Measurements from ENCODE around the gene SPOP.

DNA sequence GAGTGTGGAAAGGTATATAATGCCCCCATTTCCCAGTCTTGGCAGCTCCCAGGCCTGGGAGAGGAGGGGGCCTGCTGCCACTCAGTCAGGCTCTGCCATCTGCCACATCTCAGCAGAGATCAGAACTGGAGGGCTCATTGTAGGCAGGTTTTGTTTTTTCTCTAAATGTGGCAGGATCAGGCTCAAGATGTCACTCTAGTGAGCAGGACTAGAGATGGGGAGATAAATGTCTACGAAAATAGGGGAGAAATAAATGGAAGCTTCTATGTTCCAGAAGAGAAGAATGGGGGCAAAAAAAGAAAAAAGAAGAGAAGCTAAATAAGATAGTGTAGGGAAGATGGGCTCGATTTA, 88.3 kb downstream of the SPOP start:
- TF ChIP-seq SUZ12 (IDR thresholded peaks at IDR 0.05): no peak
- TF ChIP-seq BHLHE40 (IDR thresholded peaks at IDR 0.05; ENCODE audit: borderline replicate concordance): no peak
- TF ChIP-seq CTBP1 (IDR thresholded peaks at IDR 0.05; ENCODE audit: borderline replicate concordance): no peak
- TF ChIP-seq L3MBTL2 (conservative IDR thresholded peaks at IDR 0.05): no peak
- no peak for TF ChIP-seq ZNF384 (IDR thresholded peaks at IDR 0.05)
- TF ChIP-seq FOXK2 (IDR thresholded peaks at IDR 0.05): no peak
- TF ChIP-seq ELF4 (IDR thresholded peaks at IDR 0.05): no peak
- no peak for TF ChIP-seq SP1 (IDR thresholded peaks at IDR 0.05)
- TF ChIP-seq TARDBP (IDR thresholded peaks at IDR 0.05): no peak
- TF ChIP-seq LEF1 (IDR thresholded peaks at IDR 0.05; ENCODE audit: borderline replicate concordance): no peak
